Retina (tissue), 1 donor: ENCODE measurements around the gene LRRC36.

Experiments used
- DNase-seq: peaks from one replicate; pipeline ENCODE4 v3.0.0-alpha.2; 2016

LRRC36 gene

DNA sequence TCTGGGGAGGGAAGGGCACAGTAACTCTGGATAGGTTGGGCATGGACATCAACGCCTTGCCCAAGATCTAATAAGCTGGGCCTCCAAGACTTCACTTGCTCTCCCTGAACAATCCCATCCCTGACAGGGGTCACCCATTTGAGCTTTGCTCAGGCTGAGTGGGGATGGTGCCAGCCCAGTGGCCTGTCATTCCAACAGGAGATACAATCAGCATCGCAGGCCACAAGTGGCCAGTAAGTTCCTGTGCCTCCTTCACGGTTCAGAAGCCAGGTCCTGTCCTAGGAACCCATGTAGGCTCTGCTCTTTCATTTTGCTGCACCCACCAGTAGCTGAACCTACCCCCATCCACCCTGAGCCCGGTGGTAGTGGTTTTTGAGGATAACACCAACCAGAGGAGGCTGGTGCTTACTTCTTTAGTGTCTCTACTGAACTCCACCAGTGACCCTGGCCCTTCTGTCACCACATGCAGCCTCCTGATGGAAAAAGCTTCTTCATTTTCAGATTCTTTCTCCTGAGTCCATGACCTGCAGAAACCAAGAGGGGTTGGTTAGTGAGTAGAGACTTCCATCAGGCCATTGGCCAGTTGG lies 32.4 kb upstream of the LRRC36 start:
- no peak for DNase-seq

DNA sequence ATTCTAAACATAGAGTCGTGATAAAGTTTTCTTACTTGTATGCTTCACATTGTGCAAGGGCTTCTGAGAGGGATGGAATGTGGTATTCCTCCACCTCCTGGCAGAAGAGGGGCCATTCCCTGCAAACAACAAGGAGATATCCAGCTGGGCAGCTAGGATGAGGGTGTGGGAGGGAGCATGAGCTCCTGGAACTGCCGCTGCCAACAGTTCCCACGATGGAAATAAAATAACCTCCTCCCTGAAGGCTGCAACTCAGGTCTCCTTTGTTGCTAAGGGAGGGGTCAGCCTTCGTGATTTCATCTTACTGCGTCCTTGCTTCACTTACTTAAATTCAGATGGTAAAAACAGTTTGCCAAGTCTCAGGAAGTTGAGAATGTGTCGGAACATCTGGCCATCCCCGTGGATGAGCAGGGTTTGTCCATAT lies 31.7 kb upstream of the LRRC36 start:
- DNase-seq: no peak

DNA sequence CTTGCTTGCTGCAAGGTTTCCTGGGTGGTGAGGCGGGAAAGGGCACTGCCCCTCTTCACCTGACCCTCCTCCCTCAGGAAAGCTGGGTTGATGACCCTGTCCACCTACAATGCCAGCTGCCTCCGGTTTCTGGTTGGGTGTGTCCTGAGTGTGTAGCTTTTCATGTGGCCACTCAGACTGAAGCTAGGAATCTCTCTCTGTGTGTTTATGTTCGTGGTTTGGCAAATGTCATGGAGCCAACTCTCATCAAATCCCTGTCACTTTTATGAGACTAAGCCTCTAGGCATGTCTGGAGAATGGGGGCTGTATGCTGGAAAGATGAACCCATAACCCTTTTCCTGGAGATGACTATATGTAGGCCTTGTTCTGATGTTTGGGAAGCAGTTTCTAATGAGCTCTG lies 30.2 kb upstream of the LRRC36 start:
- DNase-seq: no peak

DNA sequence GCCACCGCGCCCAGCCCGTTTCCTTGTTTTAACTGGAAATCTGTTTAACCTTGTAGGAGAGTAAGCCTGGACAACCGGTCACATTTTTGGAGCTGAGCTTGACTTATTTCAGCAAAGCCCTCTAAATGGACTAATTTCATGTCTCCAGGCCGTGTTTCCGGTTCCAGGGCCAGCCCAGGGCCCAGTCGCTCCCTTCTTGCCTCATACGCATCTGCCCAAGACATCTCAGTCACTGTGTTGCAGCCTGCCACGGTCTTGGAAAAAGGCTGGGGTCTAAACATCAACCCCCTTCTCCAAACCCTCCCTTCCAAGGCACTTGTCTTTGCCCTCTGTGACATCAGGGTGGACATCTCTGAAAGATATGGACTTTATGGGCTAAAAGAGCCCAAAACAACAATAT lies 28.3 kb upstream of the LRRC36 start:
- DNase-seq: no peak

DNA sequence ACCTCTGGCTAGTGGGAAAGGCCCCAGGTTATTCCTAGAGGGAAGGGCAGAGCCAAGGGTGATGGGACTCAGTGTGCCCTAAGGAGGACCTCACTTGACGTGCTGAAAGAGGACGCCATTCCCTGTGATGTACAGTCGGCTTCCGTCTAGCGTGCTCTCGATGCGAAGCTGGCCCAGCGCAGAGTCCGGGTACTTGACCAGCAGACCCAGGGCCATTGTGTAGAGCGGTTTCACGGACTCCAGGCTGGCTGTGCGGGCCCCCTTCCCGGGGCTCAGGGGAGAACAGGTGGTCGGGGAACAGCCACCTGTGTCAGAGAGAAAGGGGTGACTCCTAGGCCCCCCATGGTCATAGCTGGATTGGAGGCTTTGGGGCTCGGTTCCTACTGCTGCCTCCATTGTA lies 27.3 kb upstream of the LRRC36 start:
- no peak for DNase-seq

DNA sequence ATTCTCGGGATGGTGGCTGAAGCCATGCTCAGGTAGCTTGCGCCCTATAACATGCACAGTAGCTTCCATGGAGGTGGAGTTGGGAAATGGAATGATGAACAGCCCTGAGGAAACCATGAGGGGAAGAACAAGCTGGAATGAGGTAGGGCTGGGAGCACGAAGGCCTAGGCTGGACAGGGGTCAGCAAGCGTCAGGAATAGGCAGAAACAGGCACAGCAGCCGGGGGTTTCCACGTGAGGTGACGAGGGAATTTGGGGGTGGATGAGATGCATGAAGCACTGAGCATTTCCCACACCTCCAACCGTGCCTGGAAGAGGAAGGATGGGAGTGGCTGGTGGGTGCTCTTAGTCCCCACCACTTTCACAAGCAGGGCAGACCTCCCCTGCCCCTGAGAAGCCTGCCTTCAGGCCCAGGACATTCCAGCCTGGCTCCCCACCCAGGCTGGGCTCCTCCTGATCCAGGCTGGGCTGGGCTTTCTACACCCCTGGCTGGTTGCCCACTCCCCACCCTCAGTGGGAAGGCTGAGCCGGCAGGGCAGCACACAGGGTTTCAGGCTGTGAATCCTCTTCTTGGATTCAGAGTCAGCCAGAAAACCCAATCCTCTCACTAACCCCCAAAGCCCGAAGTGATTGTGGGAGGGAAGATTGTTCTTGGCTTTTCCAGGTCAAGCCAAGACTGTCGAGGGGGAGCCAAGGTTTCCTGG lies 25.4 kb upstream of the LRRC36 start:
- DNase-seq: no peak

DNA sequence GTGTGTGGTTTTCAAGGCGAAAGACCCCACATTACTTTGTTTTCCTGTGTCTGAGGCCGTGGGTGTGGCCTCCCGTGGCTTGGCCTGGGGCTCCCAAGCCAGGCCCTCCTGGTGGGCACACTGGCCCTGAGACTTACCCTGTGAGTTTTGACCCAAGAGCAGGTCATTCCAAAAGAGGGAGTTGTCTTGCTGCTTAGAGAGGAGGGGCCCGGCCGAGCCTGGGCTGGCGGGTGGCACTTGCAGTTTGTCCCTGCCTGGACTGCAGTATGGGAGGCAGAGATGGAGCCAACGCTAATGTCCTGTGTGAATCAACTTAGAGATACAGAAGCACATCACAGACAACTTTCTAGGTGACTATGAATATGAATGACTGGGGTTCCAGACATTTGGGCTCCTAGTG lies 24.5 kb upstream of the LRRC36 start:
- DNase-seq: no peak

DNA sequence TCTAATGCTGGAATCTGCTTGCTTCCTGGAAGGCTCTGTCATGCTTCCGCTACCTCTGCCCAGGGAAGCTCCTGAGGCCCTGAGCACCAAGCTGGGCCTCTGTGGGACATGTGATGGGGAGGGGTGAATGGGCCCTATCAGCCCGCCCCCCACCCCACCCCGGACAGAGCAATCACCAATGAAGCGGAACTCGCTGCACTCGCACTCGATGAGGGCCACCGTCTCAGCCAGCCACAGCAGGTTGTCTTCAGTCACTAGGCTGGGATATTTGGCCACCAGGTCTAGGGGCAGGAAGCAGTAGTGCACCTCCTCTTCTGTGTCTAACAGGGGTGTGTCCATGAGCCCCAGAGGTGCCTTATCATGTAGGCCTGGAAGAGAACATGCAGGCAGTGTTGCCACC lies 23.6 kb upstream of the LRRC36 start:
- DNase-seq: peak; percentile 20

DNA sequence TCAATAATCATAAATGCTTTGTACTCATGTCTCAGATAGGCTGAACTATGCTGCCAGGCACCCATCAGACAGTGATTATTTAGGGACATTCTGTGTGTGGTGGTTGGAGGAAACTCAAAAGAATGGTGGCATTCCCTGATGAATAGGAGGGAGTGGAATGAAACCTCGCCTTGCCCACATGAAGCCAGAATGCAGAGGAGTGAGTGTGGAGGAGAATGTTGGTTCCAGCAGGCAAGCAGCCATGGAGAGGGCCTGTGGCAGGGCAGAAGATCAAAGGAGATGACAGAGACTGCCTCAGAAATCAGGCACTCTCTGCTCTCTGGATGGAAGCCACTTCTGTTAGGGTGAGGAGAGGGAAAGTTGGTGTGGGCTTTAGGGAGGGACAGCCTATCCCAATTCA lies 22.6 kb upstream of the LRRC36 start:
- no peak for DNase-seq

DNA sequence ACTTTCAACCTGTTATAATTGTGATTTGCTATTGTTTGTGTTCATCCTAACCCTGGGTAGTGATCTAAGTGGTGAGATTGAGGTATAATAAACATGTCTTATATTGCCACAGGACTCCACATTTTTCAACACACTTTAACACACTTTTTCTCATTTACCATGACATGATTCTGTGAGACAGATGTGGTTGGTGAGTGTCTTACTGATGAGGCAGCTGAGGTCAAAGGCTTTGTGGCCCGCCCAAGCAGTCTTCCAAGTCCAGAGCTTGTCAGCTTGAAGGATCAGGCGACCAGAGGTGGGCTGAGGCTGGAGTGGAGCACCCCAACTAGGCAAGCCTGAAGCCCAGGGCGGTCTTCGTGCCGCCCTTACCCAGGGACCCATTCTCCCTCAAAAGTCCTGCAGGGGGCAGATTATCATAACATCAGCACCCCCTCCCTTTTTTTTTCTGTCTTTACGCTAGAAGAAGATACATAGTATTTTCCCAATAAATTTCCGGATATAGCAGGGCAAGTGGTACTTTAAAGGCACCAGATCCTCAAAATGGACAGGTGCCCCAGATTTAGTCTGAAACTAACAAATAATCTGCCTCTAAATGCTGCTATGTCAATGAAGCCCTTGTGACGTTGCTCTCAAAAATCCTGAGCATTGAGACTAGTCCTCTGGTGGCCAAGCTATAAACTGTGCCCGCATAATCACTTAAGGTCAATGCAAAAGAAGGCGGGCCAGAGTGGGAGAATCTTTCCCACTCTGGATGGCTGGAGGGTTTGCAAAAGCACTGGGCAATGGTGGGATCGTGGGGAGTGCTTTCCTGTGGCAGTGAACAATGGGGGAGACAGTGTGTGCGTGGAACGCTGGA lies 21.2 kb upstream of the LRRC36 start:
- DNase-seq: no peak

DNA sequence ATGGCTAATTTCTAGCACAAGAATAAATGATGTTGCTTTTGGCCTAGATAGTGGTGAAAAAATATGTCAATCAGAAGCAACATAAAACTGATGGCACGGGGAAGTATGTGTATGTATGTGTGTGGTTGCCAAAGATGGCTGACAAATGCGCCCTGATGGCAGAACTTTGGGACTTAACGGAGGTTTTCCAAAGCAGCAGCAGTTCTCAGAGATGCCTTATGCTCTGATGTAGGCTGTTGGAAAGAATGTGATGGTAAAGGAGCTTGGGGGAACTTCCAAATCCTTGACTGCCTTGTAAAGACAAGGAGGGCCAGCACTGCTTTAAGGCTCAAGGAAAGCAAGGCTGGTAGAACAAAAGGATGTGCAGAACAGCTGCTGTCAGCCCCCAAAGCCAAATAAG lies 16.1 kb upstream of the LRRC36 start:
- DNase-seq: no peak

DNA sequence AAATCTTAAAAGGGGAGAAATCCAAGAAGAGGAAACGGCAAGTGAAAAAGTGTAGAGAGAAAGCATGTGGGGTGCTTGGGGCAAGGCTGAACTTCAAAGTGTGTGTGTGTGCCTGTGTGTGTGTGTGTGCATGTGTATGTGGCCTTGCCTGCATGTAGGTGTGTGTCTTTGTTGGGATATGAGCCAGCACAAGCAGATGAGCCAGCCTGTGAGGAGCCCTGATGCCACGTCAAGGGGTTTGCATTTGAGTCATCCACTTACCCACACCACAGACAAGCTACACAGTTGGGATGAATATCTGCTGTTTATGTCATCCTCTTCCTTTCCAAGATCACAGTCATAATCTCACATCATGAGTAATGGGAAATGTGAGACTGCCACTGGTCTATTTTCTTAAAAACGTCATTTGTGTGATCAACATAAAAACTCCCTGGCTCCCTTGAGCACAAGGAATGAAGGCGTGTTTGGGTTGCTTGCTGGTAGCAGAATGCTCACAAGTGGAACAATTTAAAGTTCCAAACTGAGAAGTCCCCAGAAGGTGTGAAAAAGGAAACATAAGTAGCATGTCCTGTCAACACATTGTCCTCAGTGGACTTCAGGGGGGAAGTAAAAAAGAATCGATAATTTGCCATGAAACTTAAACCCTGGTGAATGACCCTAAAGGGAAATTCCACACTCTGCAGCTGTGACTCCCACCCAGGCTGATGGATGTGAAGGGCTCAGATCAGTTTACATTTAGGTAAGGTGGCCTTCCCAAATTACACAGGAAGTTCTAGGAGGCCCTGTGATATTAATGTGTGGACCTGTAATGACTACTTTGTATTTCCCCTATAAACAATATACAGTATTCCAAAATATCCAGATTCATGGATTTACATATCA lies 14.8 kb upstream of the LRRC36 start:
- DNase-seq: no peak

DNA sequence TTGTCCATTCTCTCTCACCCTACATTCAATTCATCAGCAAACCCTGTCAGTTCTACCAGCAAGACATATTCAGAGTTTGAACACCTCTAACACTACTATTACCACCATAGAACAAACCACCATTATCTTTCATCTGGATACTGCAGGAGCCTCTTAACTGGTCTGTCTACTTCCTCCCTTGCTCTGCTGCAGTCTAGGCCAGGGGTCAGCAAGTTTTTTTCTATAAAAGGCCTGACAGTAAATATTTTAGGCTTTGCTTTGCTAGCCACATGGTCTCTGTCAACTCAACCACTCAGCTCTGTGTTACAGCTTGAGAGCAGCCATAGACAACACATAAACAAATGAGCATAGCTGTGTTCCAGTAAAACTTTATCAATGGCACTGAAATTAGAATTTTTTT lies 13.9 kb upstream of the LRRC36 start:
- DNase-seq: no peak

DNA sequence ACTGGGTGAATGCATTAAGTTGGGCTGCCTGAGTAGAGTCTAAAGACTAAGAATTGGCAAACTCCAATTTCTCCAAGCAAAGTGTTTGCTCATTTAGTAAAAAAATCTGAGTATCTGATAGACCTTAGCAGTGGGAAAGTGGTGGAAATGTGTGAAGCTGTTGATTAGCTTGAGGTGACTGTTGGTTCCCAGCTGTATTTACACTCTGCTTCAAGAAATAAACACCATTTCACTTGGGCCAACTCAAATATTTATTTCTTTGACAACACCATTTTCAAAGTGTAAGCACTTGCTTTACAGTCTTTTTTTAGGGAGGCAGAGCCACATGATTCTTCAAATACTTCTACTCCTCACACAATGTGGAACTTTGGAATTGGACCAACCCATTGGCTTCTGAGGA lies 8.8 kb upstream of the LRRC36 start:
- DNase-seq: no peak

DNA sequence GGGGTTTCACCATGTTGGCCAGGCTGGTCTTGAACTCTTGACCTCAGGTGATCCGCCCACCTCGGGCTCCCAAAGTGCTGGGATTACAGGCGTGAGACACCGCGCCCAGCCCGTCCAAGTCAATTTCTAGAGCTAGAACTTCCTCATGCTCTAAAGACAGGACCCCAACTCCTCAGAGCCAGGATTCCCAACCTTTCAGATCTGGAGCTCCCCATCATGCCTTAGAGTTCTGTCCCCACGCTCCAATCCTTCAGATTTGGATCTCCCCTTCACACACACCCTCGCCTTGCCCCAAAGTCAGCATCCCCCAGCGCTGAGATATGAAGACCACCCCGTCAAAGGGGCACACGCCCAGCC lies 522 bp upstream of the LRRC36 start:
- DNase-seq: no peak

DNA sequence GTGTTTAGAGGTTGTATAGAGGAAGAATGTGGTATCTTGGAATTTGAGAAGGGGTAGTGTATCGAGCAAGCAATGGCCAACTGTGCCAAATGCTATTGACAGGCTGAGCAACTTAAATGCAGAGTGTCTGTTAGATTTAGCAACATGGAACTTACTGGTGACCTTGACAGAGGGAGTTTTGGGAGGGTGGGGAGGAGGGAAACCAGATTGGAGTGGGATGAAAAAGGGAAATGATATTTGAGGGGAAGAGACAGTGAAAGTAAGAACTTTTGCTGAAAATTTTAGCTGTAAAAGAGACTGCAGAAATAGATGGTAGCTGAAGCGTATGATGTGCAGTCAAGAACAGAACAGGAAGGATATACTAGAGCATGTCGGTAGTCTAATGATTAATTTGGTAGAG lies 1.1 kb downstream of the LRRC36 start:
- DNase-seq: peak; percentile 8

DNA sequence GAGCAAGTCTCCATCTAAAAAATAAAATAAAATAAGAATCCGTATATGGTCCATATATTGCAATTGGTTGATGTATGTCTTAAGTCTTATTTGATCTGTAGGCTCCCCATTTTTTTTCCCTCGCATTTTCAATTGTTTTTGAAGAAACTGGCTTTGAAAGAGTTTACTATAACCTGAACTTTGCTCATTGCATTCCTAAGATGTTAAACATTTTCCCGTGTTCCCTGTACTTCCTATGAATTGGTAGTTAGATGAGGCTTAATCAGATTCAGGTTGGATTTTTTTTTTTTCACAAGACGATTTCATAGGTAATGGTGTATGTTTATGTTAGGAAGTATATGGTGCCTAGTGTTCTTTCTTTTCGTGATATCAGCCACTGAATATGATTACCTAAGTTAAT lies 3.3 kb downstream of the LRRC36 start:
- DNase-seq: no peak

DNA sequence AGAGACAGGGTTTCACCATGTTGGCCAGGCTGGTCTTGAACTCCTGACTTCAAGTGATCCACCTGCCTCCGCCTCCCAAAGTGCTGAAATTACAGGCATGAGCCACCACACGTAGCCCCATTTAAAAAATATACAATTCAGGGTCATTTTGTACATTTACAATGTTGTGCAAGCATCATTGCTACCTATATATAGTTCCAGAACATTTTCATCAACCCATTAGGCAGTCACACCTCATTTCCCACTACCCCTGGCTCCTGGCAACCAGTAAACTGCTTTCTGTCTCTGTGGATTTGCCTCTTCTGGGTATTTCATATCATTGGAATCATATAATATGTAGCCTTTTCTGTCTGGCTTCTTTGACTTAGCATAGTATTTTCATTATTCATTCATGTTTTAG lies 6.7 kb downstream of the LRRC36 start:
- DNase-seq: no peak

DNA sequence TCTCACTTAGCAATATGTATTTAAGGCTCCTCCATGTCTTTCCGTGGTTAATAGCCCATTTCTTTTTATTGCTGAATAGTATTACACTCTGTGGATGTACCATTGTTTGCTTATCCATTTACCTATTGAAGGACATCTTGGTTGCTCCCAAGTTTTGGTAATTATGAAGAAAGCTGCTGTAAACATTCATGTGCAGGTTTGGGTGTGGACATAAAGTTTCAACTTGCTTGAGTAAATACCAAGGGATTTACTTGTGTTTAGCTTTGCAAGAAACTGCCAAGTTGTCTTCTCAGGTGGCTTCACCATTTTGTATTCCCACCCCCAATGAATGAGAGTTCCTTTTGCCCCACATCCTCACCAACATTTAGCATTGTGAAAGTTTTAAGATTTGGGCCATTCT lies 9.5 kb downstream of the LRRC36 start:
- no peak for DNase-seq

DNA sequence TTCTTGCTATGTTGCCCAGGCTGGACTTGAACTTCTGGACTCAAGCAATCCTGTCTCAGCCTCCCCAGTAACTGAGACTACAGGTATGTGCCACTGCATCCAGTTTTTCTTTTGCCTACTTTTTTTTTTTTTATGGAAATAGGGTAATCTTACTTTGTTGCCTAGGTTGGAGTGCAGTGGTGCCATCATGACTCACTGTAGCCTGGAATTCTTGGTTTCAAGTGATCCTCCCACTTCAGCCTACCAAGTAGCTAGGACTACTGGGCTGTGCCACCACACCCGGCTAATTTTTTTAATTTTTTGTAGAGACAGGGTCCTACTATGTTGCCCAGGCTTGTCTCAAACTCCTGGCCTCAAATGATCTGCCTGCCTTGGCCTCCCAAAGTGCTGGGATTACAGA lies 10.0 kb downstream of the LRRC36 start:
- no peak for DNase-seq

DNA sequence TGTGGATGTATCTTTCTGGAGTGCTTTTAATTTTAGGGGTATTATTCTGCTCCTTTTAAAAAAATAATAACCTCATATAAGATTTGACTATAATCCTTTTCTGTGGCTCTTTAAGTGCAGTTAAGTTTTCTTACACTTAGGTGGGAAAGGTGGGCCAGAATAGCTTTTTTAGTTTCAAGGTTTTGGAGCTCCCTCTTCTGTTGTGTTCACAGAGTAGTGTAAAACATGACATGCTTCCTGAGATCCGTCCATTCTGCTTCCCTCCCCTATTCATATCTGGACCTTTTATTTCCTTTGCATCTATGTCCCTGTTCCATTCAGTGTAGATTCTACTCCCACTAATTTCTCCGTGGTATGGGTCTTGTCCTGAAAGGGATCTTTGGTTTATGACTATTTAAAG lies 12.8 kb downstream of the LRRC36 start:
- no peak for DNase-seq

DNA sequence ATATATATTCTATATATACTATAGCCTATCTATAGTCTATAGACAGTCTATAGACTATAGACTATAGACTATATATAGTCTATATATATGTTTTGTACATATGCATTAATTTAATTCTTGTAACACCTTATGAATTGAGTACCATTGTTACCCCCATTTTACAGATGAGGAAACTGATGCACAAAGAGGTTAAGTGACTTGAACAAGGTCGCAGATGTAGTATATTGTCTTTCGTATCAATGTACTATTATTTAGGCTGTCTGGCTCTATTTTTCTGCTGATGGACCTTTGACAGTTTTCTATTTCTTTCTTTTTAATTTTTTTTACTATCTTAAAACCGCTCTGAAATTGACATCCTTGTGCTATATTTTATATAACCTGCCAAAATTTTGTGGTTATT lies 14.6 kb downstream of the LRRC36 start:
- no peak for DNase-seq

DNA sequence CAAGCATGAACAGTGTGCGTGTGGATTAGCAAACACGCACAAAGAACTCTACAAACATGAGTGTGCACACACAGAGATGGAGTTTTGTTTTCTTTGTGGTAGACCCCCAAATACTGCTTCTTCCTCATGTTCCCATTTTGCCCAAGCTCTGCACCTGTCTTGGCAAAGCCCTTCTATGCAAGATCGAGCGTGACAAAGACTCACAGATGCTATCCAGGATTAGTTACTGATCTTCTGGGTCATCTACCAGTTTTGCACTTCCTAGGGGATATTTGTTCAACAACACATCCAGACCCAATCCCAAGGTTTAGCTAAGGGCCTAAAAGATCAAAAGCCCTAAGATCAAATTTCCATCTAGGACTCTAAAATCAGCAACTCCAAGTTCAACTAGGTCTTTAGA lies 16.0 kb downstream of the LRRC36 start:
- no peak for DNase-seq
